HG02884 (cell line): ENCODE results near the gene STXBP6.
A peak's percentile ranks its signal among the peaks of the same experiment; 100 is the strongest.

Experiments used
- ATAC-seq: cut with Tn5 transposase; IDR thresholded peaks from one replicate; pipeline ENCODE4 v1.9.1; 2021; ENCODE audit warnings: mild to moderate bottlenecking, moderate library complexity; ENCODE audit not compliant: unreplicated experiment

The STXBP6 gene

GRCh38 chr14:24866067-24866639 is 183.8 kb downstream of the STXBP6 start:
- no peak for ATAC-seq

DNA sequence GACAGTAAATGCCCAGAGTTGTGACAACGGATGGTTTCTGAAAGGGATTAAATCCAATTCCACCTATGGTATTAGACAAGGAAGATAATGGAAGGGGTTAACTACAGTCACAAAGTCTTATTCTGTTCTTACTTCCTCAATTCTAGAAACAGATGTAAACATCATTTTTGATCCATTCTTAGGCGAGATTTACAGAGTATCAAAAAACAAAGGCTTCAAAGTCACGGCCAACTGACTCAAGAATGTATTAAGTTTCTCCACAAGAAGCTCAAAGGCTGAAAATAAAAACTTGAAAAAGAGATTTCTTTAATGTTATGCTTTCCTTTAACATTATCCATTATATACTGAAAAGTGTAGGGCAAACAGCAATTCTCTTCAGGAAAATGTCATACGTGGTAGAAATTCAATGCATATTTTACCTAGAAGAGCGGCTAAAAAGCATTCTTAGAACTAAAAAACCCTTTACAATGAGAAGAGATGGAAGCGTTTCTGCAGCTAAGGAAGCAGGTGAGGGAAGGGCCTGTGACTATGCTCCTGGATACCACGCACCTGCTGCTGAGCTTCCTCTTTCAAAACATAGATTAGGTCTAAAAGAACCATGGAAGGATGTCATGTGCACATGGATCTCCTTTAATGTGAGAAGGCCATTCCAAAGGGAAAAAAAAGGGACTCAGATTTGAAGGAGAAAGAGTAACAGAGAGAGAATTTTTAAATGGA is 185.8 kb downstream of the STXBP6 start:
- ATAC-seq = no peak

DNA sequence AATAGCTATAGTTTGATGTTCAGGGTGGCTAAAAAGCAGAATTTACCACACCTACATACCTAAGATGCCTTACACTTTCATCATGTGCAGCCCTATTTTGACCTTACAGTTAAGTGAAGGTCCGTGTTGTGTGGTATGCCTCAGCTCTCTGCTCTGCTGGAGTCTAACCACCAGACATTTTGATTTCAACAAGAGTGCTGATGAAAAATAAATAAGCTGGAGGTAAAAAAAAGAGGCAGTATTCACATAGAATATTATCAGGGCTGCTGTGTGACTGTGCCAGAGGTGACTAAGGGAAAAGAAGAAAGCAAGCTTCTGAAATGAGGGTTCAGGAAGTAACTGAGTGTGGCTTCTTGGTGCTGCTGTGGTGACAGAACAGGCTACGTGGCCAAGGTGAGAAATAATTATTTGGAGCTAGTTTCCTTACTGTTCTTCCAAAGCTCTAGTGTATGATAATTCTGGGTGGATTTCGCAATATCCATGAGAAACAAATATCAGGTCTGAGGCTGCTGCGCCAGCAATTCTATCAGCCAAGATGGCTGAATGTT is 188.8 kb downstream of the STXBP6 start:
- ATAC-seq = no peak

GRCh38 chr14:24859559-24859958 is 190.4 kb downstream of the STXBP6 start:
- ATAC-seq = no peak

DNA sequence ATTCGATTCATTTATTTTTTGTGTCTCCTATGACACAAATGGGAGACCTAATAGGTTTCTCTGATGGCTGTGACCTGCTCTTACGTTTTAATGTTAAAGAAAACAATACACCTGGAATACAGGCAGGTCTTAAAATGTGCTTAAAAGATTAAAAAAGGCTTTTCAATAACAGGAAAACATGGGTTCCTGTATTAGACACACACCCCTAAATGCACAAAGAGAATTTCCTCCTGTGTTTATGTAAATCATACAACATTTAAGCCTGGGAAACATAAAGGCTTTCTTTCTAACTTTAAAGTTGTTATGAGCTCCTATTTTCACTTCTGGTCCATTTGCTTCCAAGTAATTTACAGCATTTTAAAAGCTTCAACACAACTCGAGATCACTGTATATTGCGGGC is 191.3 kb downstream of the STXBP6 start:
- no peak for ATAC-seq

- no peak for ATAC-seq
These were observed 191.9 kb downstream of the STXBP6 start for GRCh38 chr14:24858052-24858451.

GRCh38 chr14:24857277-24857676 is 192.7 kb downstream of the STXBP6 start:
- ATAC-seq = no peak

DNA sequence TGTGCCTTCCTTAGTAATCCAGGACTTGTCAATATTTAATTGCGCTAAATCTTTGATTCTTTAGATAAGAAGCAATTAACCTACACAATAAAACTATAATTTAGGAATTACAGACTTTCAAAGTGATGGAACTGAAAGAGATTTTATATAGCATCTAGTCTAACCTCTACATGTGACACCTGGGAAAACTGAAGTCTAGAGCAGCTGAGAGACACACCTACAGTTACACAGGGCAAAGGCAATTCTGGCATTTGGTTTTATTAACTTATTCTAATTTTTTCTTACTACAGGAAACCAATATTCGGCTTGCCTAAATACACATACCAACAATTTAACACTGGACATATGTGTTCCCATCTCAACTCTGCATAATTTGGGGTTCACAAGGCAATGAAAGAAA is 196.5 kb downstream of the STXBP6 start:
- ATAC-seq = no peak

DNA sequence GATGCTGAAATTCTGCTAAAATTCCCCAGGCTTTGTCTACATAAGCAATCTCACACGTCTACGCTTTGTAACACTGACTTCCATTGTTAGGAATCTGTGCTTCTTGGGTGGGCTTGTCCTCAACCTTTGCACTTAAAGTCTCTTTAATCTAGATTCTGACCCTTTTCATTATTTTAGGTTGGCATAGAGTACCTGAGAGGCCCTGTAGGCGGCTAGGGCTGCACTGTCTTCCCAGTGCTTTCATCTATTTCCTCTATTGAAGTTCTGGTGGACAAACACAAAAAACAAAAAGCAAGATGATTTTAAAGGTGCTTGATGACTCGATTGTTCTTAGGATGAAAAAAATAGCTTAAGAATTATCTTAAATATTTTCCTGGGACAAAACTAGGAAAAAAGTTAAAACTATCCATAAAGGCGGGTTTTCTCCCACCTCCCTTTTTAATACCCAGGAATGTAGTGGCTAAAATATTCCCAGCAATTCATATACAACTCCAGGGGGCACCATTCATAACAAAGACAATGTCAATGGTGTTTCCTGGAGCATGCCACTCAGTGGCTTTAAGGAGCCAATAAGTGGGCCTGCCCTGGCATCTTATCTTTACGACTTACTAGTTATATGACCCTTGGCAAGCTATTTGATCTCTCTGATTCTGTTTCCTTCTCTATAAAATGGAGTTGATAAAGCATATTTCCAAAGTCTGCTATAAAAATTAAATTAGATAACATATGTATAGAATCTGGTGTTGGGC is 197.5 kb downstream of the STXBP6 start:
- ATAC-seq = no peak

DNA sequence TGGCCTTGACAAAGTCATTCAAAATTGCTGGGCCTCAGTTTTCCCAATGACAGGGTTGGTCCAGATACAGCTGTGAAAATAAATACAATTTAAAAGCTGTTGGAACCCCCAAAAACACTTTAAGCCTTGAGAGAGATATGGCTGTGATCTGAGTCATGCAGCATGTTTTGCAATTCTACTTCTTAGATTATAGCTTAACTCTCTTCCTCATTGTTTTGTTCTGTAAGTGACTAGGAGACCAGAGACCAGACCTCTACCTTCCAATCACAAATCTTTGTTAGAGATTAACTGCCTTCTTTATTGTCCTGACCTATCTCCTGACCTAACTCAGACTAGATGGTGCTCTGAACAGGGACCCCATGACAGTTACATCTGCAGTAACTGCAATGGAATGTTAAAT is 198.1 kb downstream of the STXBP6 start:
- no peak for ATAC-seq

DNA sequence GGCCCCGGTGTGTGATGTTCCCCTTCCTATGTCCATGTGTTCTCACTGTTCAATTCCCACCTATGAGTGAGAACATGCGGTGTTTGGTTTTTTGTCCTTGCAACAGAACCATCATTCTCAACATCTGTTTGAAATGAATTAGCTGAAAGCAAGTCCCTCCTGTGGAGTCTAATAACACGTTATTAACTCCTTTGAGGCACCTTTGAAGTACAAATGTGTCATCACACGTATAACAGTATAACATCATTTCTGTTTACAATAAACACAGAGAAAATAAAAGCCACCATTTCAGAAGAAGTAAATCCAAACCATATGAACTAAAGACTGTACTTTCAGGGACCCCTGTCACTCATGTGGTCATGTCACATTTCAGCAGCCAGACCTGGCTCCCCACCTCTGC is 198.5 kb downstream of the STXBP6 start:
- no peak for ATAC-seq

DNA sequence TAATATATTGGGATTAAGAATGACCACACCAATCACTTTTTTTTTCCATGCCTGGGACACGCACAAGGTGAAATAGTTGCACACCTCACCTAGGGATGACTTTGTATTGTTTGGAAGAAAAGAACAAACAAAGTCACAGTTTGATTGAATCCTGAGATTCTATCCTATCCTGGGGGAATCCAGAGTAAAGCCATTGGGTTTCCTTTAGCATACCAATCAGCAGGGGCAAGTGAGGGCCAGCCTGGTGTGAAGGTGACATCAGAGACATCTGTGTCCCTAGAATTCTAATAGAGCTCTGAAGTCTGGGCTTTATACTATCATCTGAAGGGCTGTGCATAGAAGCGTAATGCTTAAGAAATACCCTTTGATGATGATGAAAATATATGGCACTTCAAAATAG is 199.9 kb downstream of the STXBP6 start:
- no peak for ATAC-seq

DNA sequence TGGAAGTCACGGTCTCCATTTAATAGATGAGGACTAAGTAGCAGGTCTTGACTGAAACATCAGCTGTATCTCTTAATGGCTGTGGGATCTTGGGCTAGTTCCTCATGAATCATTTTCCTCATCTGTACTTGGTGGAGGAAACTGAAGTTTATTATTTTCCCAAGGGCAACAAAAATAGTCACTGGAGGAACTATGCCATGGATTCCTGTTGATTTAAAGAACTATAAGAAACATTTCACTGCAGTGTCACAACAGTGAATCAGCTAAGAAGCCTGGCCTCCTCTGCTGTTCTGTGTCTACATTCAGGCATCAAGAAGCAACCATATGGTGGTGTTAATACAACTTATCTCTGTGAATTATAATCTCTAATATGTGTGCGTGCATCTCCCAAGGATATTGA is 200.5 kb downstream of the STXBP6 start:
- no peak for ATAC-seq

DNA sequence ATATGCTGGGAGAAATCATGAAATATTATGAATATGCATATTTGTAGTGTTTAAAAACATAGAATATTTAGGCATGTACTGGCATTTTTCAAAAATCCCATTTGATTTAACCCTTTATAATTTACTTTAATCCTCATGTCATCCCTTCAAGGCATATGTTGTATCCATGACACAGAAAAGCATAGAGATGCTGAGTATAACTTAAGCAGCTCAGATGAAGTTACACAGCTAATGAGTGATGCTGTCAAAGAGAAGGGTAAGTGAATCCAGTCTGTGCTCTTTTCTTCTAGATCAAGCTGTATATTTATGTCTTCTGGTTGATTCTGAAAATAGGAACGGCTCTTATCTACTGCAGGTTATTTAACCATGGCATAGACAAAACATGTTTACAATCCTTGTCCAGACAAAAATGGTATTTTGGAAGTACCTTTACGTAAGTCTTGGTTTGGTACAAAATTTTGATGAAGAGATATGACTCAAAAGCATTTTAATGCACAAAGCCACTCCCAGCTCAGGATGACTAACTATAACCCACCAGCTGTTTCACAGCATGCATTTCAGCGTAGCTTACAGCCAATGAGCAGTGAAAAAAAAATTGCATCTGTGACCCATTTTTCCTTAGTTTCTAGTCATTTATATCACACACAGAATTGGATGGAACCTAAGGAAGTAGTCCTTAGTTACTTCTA is 201.7 kb downstream of the STXBP6 start:
- no peak for ATAC-seq

GRCh38 chr14:24847568-24848095 is 202.3 kb downstream of the STXBP6 start:
- ATAC-seq = no peak

DNA sequence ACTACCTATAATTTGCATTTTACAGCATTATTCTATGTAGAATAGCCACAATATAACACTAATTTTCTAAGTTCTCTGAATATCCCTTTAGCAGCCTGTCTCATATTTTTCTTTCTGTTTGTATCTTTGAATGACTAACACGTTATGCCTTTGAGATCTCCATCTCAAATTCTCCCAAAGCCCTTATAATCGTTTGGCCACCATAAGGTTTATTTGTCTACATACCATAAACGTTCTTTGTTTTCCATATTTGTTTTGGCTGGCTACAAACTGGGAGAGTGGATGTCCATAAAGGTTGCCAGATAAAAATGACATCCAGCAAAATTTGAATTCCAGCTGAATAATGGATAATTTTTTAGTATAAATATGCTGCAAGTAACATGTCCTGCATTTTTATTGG is 203.7 kb downstream of the STXBP6 start:
- ATAC-seq = no peak

DNA sequence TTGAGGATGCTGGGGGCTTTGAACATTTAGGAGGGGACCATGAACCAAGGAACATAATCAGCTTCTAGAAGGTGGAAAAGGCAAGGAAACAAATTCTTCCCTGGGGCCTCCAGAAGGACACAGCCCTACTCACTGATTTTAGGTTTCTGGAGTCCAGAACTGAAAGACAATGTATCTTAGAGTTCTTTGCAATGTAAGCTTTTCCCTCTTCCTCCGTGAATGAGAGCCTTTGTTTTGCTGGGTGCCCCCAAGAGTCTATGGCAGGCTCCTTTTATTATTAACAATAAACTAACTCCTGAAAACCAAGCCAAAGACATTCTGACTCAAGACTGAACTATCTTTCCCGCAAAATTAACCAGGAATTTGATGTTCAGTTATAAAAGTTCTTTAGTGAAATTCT is 204.1 kb downstream of the STXBP6 start:
- no peak for ATAC-seq

- ATAC-seq = no peak
These were observed 205.9 kb downstream of the STXBP6 start for GRCh38 chr14:24844011-24844410.

GRCh38 chr14:24843494-24843893 is 206.5 kb downstream of the STXBP6 start:
- ATAC-seq = peak; percentile 88

- no peak for ATAC-seq
These were observed 209.6 kb downstream of the STXBP6 start for GRCh38 chr14:24840204-24840893.
